ENCODE data around the gene VEZT. TPM values are rescaled to one million over a fixed set of nuclear protein-coding genes. Genes with fewer than 3 reads are reported as not detected.
"Not testable (repeated sequence)": the region's sequence is repeated elsewhere in the genome, so short reads cannot be mapped to it uniquely, and the experiment has no call there.

The VEZT gene
- total RNA-seq, 1 experiment from 2014 or later: 46.4 TPM

GRCh38 chr12:95240556-95240955 is 22.9 kb downstream of the VEZT start:
- TF ChIP-seq SP1 (IDR thresholded peaks at IDR 0.05; ENCODE audit: low read depth) (no peak), SIN3A (IDR thresholded peaks at IDR 0.05; ENCODE audit: low read depth) (no peak), ZNF274 (IDR thresholded peaks at IDR 0.05; ENCODE audit: low read depth, low read length) (no peak), CBX3 (IDR thresholded peaks at IDR 0.05; ENCODE audit: low read depth) (no peak), EZH2 (IDR thresholded peaks at IDR 0.05) (no peak)
- H3K79me2 ChIP-seq (ENCODE audit: insufficient read depth, low read length): peaks cover 93% of the 10 kb centered on the region

DNA sequence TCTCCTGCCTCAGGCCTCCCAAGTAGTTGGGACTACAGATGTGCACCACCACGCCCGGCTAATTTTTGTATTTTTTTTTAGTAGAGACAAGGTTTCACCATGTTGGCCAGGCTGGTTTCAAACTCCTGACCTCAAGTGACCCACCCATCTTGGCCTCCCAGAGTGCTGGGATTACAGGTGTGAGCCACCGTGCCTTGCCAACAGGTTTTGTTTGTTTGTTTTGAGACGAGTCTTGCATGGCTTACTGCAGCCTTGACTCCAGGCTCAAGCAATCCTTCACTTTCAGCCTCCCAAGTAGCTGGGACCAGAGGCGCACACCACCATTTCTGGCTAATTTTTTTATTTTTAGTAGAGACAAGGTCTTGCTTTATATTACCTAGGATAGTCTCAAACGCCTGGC is 23.5 kb downstream of the VEZT start:
- H3K27ac ChIP-seq (ENCODE audit: low read depth, low read length); H3K4me3 ChIP-seq (replicated peaks in 1 of 2; ENCODE audit: low read depth in 1 of 2, low read length in 2 of 2); DNase-seq (ENCODE audit: low read depth, low spot score); BruUV-seq (replicated peaks); H3K36me3 ChIP-seq (ENCODE audit: control insufficient read depth in 1 of 2, insufficient read depth in 2 of 2, low read length in 2 of 2); RAD21 ChIA-PET (ENCODE audit: low non-redundant PET in 1 of 2, low total read pairs in 2 of 2, uncharacterized antibody in 2 of 2, unreplicated experiment in 2 of 2); ATAC-seq; intact Hi-C loops (cut with micrococcal nuclease); POLR2A ChIA-PET; H3K9me3 ChIP-seq (ENCODE audit: control insufficient read depth in 1 of 2, insufficient read depth in 1 of 2, low read depth in 1 of 2, low read length in 2 of 2); H3K27me3 ChIP-seq (ENCODE audit: insufficient read depth, low read length); CTCF ChIA-PET; H2AFZ ChIP-seq (ENCODE audit: low read depth, low read length, poor library complexity, severe bottlenecking); H3K9ac ChIP-seq (ENCODE audit: low read length); H3K9me2 ChIP-seq (ENCODE audit: insufficient read depth); H3K4me2 ChIP-seq (ENCODE audit: low read length); H3K4me1 ChIP-seq (ENCODE audit: control insufficient read depth in 1 of 2, insufficient read depth in 2 of 2, low read length in 2 of 2): not testable (repeated sequence)
- Histone ChIP-seq H3K79me2 (ENCODE audit: insufficient read depth, low read length) (peaks cover 98% of the 10 kb centered on the region), H4K20me1 (ENCODE audit: insufficient read depth) (0 out of 2 replicates have a peak, but pooled peaks cover 11% of the 10 kb centered on the region)

More at GRCh38 chr12:95240556-95240955, 22.9 kb downstream of the VEZT start:
- ATAC-seq: no peak
- no peak overlapping the region for H2AFZ ChIP-seq (ENCODE audit: low read depth, low read length, poor library complexity, severe bottlenecking)
- no TSS peak for BruUV-seq (replicated peaks)
- intact Hi-C loops (cut with micrococcal nuclease): no loop called here
- H3K4me1 ChIP-seq (ENCODE audit: control insufficient read depth in 1 of 2, insufficient read depth in 2 of 2, low read length in 2 of 2): no peaks in the 10 kb centered on the region; a peak in 1 of 4 replicates
- H3K9me2 ChIP-seq (ENCODE audit: insufficient read depth): no peaks in the 10 kb centered on the region
- H3K36me3 ChIP-seq (ENCODE audit: control insufficient read depth in 1 of 2, insufficient read depth in 2 of 2, low read length in 2 of 2): no peaks in the 10 kb centered on the region
- no peak overlapping the region for H3K9ac ChIP-seq (ENCODE audit: low read length)
- no peak overlapping the region for H3K27ac ChIP-seq (ENCODE audit: low read depth, low read length)
- H3K4me2 ChIP-seq (ENCODE audit: low read length): no peak overlapping the region
- no peak overlapping the region for H3K4me3 ChIP-seq (replicated peaks in 1 of 2; ENCODE audit: low read depth in 1 of 2, low read length in 2 of 2)
- ChIA-PET RAD21 (ENCODE audit: low non-redundant PET in 1 of 2, low total read pairs in 2 of 2, uncharacterized antibody in 2 of 2, unreplicated experiment in 2 of 2) (no interaction called here), CTCF (no interaction called here), POLR2A (no interaction called here)
- no peaks in the 10 kb centered on the region for H3K27me3 ChIP-seq (ENCODE audit: insufficient read depth, low read length)
- no peak for DNase-seq (ENCODE audit: low read depth, low spot score)
- no peaks in the 10 kb centered on the region for H3K9me3 ChIP-seq (ENCODE audit: control insufficient read depth in 1 of 2, insufficient read depth in 1 of 2, low read depth in 1 of 2, low read length in 2 of 2)
- 0 out of 2 replicates have a peak, but pooled peaks cover 11% of the 10 kb centered on the region for H4K20me1 ChIP-seq (ENCODE audit: insufficient read depth)

Data from HCT116 (cell line).